Progenitor cell of endocrine pancreas (in vitro differentiated cells): Measurements from ENCODE around the gene SPTBN4. TPM values are rescaled to one million over a fixed set of nuclear protein-coding genes. Genes with fewer than 3 reads are reported as not detected.

Experiments
- DNase-seq: peaks from one replicate; pipeline ENCODE4 v3.0.0; 2021; ENCODE audit warnings: low spot score; ENCODE audit not compliant: unreplicated experiment
- H3K27ac Mint-ChIP-seq: 2 replicates; pipeline ENCODE4 v1.8.0; 2021; ENCODE audit warnings: mild to moderate bottlenecking, moderate library complexity, mixed read lengths
- H3K27me3 Mint-ChIP-seq: 2 replicates; pipeline ENCODE4 v1.8.0; 2021; ENCODE audit warnings: mixed read lengths
- H3K36me3 Mint-ChIP-seq: 2 replicates; pipeline ENCODE4 v1.8.0; 2022; ENCODE audit warnings: mixed read lengths; ENCODE audit not compliant: insufficient read depth
- H3K4me1 Mint-ChIP-seq: 2 replicates; pipeline ENCODE4 v1.8.0; 2021; ENCODE audit warnings: low read depth, mixed read lengths
- H3K4me3 Mint-ChIP-seq: 2 replicates; pipeline ENCODE4 v1.8.0; 2021; ENCODE audit warnings: low read depth, mild to moderate bottlenecking, moderate library complexity, mixed read lengths
- H3K9me3 Mint-ChIP-seq: 2 replicates; pipeline ENCODE4 v1.8.0; 2021; ENCODE audit warnings: low read depth, mixed read lengths
- total RNA-seq: library from RNA; stranded (reverse); gene quantifications from 2 replicates; pipeline ENCODE4 v1.2.1, GENCODE V29; 2021
- TF ChIP-seq, protein P1 (sequence below): fragments of 200-600 bp; sonication (generic); IDR thresholded peaks from one replicate; pipeline ENCODE4 v1.5.0; 2021; ENCODE audit warnings: antibody characterized with exemption, mild to moderate bottlenecking; ENCODE audit not compliant: unreplicated experiment

SPTBN4 gene
- total RNA-seq, 1 donor from 2014 or later: 3.1 TPM

DNA sequence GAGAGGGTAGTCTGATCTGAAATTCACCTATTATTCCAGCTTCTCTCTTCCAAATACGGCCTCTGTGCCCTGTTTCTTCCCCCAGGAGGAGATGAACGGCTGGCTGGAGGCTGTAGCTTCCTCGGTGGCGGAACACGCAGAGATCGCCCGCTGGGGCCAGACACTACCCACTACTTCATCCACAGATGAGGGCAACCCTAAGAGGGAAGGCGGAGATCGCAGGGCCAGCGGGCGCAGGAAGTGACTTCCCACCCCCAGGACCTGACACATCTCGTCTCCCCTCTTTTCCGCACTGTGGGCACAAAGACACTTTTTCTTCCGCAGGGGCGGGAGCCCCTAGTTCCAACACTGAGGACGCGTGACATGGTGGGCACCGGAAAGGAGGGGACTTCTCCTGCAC lies 108.5 kb downstream of the SPTBN4 start:
- H3K9me3 Mint-ChIP-seq: peaks cover 4% of the 10 kb centered on the region
- no peak for DNase-seq
- no peak overlapping the region for H3K27ac Mint-ChIP-seq
- H3K4me3 Mint-ChIP-seq: peak overlapping the region; percentile 34
- peaks cover 13% of the 10 kb centered on the region for H3K27me3 Mint-ChIP-seq
- peaks cover 7% of the 10 kb centered on the region for H3K4me1 Mint-ChIP-seq
- H3K36me3 Mint-ChIP-seq: peaks cover 2% of the 10 kb centered on the region
- TF ChIP-seq, protein P1, sequence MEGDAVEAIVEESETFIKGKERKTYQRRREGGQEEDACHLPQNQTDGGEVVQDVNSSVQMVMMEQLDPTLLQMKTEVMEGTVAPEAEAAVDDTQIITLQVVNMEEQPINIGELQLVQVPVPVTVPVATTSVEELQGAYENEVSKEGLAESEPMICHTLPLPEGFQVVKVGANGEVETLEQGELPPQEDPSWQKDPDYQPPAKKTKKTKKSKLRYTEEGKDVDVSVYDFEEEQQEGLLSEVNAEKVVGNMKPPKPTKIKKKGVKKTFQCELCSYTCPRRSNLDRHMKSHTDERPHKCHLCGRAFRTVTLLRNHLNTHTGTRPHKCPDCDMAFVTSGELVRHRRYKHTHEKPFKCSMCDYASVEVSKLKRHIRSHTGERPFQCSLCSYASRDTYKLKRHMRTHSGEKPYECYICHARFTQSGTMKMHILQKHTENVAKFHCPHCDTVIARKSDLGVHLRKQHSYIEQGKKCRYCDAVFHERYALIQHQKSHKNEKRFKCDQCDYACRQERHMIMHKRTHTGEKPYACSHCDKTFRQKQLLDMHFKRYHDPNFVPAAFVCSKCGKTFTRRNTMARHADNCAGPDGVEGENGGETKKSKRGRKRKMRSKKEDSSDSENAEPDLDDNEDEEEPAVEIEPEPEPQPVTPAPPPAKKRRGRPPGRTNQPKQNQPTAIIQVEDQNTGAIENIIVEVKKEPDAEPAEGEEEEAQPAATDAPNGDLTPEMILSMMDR: no peak

DNA sequence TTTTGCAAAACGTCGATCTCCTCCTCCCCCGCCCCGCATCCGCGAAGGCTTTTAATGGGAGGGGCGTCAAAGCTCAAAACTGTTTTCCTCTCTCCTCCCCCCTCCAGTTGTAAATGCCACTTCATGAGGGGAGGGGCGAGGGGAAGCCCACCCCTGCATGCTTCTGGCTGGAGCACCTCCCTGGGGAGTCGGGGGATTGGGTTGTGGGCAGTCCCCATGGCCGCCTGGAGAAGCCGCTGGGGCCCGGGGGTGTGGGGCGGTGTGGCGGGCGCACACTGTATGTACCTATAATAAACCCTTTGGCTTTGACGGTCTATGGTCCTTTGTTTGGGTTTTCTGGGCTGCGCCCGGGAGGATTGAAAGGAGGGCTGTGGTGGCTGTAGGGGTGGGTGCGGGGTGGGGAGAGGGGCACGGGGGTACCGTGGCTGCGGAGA lies 109.4 kb downstream of the SPTBN4 start:
- DNase-seq: no peak
- Mint-ChIP-seq H3K9me3 (no peaks in the 10 kb centered on the region), H3K36me3 (peaks cover 4% of the 10 kb centered on the region), H3K27me3 (peaks cover 7% of the 10 kb centered on the region), H3K4me3 (peak overlapping the region; percentile 83), H3K4me1 (peaks cover 5% of the 10 kb centered on the region), H3K27ac (peak overlapping the region; percentile 80)
- TF ChIP-seq, protein P1: no peak

DNA sequence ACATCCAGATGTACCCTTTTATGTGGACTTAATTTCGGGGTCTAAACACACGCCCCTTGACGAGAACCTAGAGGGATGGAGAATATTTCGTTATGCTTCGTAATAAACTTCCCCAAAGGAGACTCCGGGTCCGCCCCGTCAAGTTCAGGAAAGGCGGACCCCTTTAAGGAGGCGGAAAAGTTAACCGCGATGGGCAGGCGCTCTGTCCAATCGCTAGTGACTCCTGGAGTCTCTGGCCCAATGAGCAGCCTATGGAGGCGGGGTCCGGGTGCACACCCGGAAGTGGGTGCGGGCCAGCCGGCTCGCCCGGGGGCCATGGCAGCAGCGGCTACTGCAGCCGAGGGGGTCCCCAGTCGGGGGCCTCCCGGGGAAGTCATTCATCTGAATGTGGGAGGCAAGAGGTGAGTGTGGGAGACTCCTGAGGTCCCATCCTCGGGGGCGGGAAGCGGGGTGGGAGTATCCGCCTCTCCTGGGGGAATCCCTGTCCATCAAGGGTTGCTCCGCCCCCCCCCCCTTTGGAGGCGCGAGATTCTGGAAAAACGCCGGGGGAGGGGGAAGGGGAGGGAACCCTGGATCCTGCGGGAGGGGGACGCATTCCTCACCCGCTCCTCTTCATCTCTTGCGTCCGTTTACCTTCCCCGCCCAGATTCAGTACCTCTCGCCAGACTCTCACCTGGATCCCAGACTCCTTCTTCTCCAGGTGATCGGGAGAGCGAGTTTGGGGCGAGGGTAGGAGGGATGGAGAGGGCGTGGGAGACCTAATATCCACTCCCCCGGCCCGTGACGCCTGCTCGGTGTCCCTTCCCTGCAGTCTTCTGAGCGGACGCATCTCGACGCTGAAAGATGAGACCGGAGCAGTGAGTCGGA lies 110.0 kb downstream of the SPTBN4 start, which contains the start of gene SHKBP1:
Gene SHKBP1 (plus strand): TSS at position 289 of the 867 bp plus-strand sequence. CDS start 27 bp downstream, at position 316.
- H3K27ac Mint-ChIP-seq: peak within 1 kb of the TSS; percentile 80
- H3K36me3 Mint-ChIP-seq: peaks cover 6% of the 10 kb centered on the region
- no peaks in the 10 kb centered on the region for H3K9me3 Mint-ChIP-seq
- TF ChIP-seq, protein P1: no peak
- DNase-seq: peak; percentile 90
- H3K4me1 Mint-ChIP-seq: peaks cover 5% of the 10 kb centered on the region
- peaks cover 2% of the 10 kb centered on the region for H3K27me3 Mint-ChIP-seq
- peak within 1 kb of the TSS; percentile 83 for H3K4me3 Mint-ChIP-seq

DNA sequence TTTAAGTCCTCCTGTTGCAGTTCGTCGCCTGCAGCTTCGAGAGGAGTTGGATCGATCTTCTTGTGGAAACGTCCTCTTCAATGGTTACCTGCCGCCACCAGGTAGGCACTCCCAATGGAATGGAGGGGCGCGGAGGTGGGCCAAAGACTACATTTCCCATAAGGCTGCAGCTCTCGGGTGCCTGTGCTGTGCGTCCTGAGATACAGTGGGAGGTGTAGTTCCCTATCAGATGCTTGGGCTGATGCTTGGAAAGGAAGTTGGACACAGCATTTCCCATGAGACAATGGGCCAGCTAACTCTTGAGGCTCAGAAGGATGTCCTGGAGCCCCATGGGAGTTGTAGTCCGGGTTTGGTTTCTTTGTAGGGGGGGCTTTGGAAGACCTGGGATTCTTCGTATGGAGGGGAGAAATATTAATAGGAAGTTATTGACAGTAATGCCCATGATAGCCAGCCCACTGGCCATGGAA lies 111.7 kb downstream of the SPTBN4 start:
- TF ChIP-seq, protein P1: no peak
- Mint-ChIP-seq H3K9me3 (no peaks in the 10 kb centered on the region), H3K4me3 (peak overlapping the region; percentile 83), H3K36me3 (peaks cover 10% of the 10 kb centered on the region), H3K4me1 (peaks cover 5% of the 10 kb centered on the region), H3K27ac (peak overlapping the region; percentile 82), H3K27me3 (peaks cover 2% of the 10 kb centered on the region)
- DNase-seq: no peak

DNA sequence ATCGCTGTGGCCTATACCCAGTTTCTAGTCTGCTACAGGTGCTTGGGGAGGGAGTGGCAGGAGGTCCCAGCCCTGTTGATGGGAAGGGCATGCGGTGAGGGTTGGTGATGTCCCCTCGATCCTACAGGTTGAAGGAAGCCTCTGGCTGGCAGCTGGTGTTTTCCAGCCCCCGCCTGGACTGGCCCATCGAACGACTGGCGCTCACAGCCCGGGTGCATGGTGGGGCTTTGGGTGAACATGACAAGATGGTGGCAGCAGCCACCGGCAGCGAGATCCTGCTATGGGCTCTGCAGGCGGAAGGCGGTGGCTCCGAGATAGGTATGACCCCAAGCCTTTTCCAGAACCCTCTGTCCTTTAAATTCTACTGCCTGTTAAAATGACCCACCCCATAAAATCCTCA lies 113.8 kb downstream of the SPTBN4 start:
- H3K4me3 Mint-ChIP-seq: no peak overlapping the region
- no peaks in the 10 kb centered on the region for H3K9me3 Mint-ChIP-seq
- peaks cover 23% of the 10 kb centered on the region for H3K36me3 Mint-ChIP-seq
- no peaks in the 10 kb centered on the region for H3K27me3 Mint-ChIP-seq
- H3K27ac Mint-ChIP-seq: no peak overlapping the region
- H3K4me1 Mint-ChIP-seq: peaks cover 5% of the 10 kb centered on the region
- DNase-seq: no peak
- TF ChIP-seq, protein P1: no peak
